NB4 (cell line): ENCODE data around the gene PRELID3B.

ENCODE experiments used
- DNase-seq: peaks from one replicate; pipeline ENCODE4 v3.0.0; 2010; ENCODE audit warnings: low read depth
- H3K4me3 ChIP-seq: one replicate; pipeline ENCODE4 v1.5.1; 2011; ENCODE audit warnings: mild to moderate bottlenecking, low read depth, low read length, moderate library complexity
- CTCF ChIP-seq: IDR thresholded peaks from one replicate; pipeline ENCODE4 v1.5.1; 2012; ENCODE audit warnings: low read depth, low read length
- MAX ChIP-seq: IDR thresholded peaks from 2 replicates; pipeline ENCODE4 v1.6.1; 2011; ENCODE audit warnings: low read depth, low read length
- MYC ChIP-seq: IDR thresholded peaks from 2 replicates; pipeline ENCODE4 v1.6.1; 2011; ENCODE audit warnings: low read depth, low read length
- POLR2A ChIP-seq: IDR thresholded peaks from 2 replicates; pipeline ENCODE4 v1.6.1; 2011; ENCODE audit warnings: mild to moderate bottlenecking; ENCODE audit not compliant: insufficient read length; ENCODE audit errors: extremely low read depth

Gene PRELID3B

GRCh38 chr20:58995461-58996225 lies 46.9 kb downstream of the PRELID3B start:
- no peak for DNase-seq
- TF ChIP-seq MAX (no peak), MYC (no peak), POLR2A (no peak), CTCF (no peak)
- H3K4me3 ChIP-seq: no peak overlapping the region

- no peak for DNase-seq
- H3K4me3 ChIP-seq: no peak overlapping the region
- no peak for TF ChIP-seq CTCF
- no peak for TF ChIP-seq MYC
- TF ChIP-seq MAX: no peak
- TF ChIP-seq POLR2A: no peak
Observed at GRCh38 chr20:58994390-58995159, 48.0 kb downstream of the PRELID3B start.

GRCh38 chr20:58993332-58994248 lies 49.0 kb downstream of the PRELID3B start:
- no peak overlapping the region for H3K4me3 ChIP-seq
- DNase-seq: no peak
- TF ChIP-seq CTCF: no peak

GRCh38 chr20:58992911-58993310 lies 49.7 kb downstream of the PRELID3B start:
- DNase-seq: no peak
- H3K4me3 ChIP-seq: no peak overlapping the region
- no peak for TF ChIP-seq MAX
- no peak for TF ChIP-seq POLR2A
- TF ChIP-seq CTCF: no peak
- TF ChIP-seq MYC: no peak

GRCh38 chr20:58991715-58992114 lies 50.9 kb downstream of the PRELID3B start:
- H3K4me3 ChIP-seq: no peak overlapping the region
- no peak for DNase-seq
- TF ChIP-seq MYC (no peak), CTCF (no peak), POLR2A (no peak), MAX (no peak)
